Colonic mucosa (tissue), 4 donors: ENCODE results near the gene CCL19. TPM values are rescaled to one million over a fixed set of nuclear protein-coding genes. Genes with fewer than 3 reads are reported as not detected.

ENCODE experiments used
- DNase-seq: peaks from one replicate; pipeline ENCODE4 v3.0.0-alpha.2; 2020
- H3K27ac ChIP-seq: fragments of 200-600 bp; one replicate; pipeline ENCODE4 v1.8.0; 2021
- H3K27me3 ChIP-seq: fragments of 200-600 bp; one replicate; pipeline ENCODE4 v1.8.0; 2021
- H3K36me3 ChIP-seq: fragments of 200-600 bp; one replicate; pipeline ENCODE4 v1.8.0; 2021
- H3K4me1 ChIP-seq: fragments of 200-600 bp; one replicate; pipeline ENCODE4 v1.8.0; 2021; ENCODE audit warnings: mild to moderate bottlenecking
- H3K4me3 ChIP-seq: fragments of 200-600 bp; one replicate; pipeline ENCODE4 v1.8.0; 2021
- H3K9ac ChIP-seq, 2 donors: one replicate each; pipeline ENCODE4 v1.7.0; 2013; ENCODE audit warnings: control low read depth in 2 of 2, low read depth in 2 of 2, low read length in 2 of 2
- H3K9me3 ChIP-seq: fragments of 200-600 bp; one replicate; pipeline ENCODE4 v1.8.0; 2021
- intact Hi-C: fragments of 100-400 bp; cut with DNase I; formaldehyde crosslinking; loops from one replicate; pipeline ENCODE4 v1.14.1; 2022
- total RNA-seq, 2 donors: library from RNA; stranded (reverse); fragmentation: NEBNext Ultra II Directional in 1 of 2; extraction: Animal tissue kit (Norgen Biotek cat#: 25700) in 1 of 2; gene quantifications; one replicate each; pipeline ENCODE4 v1.2.1, GENCODE V29; 2021
- TF ChIP-seq, protein P1 (sequence below): fragments of 200-600 bp; IDR thresholded peaks from one replicate; pipeline ENCODE4 v1.8.0; 2022; ENCODE audit warnings: antibody characterized with exemption, mild to moderate bottlenecking
- donor health status: healthy.
- donor health status: DM: no; HTN: no; CAD: no.
- donor health status: DM: no; HTN: no; CAD: no.

Gene CCL19
- total RNA-seq, 2 donors from 2014 or later = 2.2 to 5.0 TPM

DNA sequence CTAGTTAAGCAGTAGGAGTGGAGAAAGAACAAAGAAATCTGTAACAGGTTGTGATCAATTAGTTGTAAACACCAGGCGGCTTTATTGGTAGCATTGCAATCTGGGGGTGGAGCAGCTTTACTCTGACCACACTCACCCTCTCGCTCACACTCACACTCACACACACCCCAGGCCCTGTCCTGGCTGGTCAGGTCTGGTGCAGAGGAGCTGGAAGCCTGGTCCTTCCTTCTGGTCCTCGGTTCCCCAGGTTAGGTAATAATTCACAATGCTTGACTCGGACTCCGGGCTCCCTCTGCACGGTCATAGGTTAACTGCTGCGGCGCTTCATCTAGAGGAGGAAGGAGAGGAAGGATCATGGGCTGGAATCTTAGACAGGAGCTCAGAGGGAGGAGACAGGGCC, 1.6 kb downstream of the CCL19 start:
- no peak overlapping the region for H3K27ac ChIP-seq
- no peak for DNase-seq
- intact Hi-C loops = no loop called here
- H3K4me3 ChIP-seq = no peak overlapping the region
- no peaks in the 10 kb centered on the region for H3K36me3 ChIP-seq
- TF ChIP-seq, protein P1, sequence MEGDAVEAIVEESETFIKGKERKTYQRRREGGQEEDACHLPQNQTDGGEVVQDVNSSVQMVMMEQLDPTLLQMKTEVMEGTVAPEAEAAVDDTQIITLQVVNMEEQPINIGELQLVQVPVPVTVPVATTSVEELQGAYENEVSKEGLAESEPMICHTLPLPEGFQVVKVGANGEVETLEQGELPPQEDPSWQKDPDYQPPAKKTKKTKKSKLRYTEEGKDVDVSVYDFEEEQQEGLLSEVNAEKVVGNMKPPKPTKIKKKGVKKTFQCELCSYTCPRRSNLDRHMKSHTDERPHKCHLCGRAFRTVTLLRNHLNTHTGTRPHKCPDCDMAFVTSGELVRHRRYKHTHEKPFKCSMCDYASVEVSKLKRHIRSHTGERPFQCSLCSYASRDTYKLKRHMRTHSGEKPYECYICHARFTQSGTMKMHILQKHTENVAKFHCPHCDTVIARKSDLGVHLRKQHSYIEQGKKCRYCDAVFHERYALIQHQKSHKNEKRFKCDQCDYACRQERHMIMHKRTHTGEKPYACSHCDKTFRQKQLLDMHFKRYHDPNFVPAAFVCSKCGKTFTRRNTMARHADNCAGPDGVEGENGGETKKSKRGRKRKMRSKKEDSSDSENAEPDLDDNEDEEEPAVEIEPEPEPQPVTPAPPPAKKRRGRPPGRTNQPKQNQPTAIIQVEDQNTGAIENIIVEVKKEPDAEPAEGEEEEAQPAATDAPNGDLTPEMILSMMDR = no peak
- H3K27me3 ChIP-seq = no peaks in the 10 kb centered on the region
- H3K4me1 ChIP-seq = no peaks in the 10 kb centered on the region
- no peak overlapping the region for H3K9ac ChIP-seq
- H3K9me3 ChIP-seq = no peaks in the 10 kb centered on the region

DNA sequence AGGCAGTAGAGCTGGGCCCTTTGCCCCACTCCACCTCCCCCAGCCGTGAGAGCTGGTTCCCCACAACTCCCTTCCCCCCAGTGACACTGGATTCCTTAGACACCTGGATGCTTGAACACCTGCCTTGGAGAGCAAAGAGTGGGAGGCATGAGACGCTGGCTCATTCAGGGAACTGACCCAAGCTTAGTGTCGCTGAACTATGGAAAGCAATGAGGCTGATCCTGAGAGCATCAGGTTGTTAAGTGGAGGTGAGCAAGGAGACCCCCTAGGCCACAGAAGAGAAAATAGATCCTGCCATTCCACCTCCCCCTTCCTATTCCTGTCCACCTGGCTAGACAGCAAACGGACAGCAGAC, 2.0 kb downstream of the CCL19 start:
- H3K4me3 ChIP-seq = no peak overlapping the region
- no peaks in the 10 kb centered on the region for H3K36me3 ChIP-seq
- intact Hi-C loops = no loop called here
- no peak overlapping the region for H3K9ac ChIP-seq
- DNase-seq = no peak
- no peaks in the 10 kb centered on the region for H3K4me1 ChIP-seq
- TF ChIP-seq, protein P1 = no peak
- no peak overlapping the region for H3K27ac ChIP-seq
- H3K9me3 ChIP-seq = no peaks in the 10 kb centered on the region
- H3K27me3 ChIP-seq = no peaks in the 10 kb centered on the region

DNA sequence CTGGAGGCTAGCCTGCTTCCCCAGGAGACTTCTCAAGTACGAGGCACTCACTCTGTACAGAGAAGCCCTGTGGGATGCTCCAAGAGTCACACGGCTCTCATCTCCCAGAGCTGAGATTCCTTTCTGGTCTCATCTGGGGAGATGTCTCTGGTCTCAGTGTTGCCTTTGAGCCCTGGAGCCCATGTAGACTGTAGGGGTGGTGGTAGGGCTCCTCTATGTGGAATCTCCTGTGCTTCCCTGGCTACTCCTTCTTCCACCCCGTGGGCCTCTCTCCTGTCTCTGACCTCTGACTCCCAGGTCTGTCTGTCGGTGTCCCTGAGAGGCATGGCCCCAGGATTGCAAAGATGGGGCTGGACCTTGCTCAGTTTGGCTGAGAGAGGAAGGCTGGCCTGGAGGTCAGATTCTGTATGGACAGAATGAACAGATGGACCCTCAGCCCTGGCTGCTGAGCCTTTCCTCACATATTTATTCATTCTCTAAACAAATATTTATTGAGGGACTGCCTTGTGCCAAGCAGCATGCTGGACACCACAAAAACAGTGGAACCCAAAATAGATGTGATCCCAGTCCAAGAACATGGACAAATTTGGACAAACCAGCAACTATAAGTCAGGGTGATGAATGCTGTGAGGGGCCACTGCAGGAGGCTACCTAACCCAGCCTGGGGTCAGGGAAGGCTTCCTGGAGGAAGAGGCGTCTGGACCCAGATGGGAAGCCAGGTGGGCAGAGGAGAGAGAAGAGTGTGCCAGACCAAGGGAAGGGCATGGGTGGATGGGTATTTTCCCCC, 2.6 kb downstream of the CCL19 start:
- intact Hi-C loops = no loop called here
- TF ChIP-seq, protein P1 = no peak

DNA sequence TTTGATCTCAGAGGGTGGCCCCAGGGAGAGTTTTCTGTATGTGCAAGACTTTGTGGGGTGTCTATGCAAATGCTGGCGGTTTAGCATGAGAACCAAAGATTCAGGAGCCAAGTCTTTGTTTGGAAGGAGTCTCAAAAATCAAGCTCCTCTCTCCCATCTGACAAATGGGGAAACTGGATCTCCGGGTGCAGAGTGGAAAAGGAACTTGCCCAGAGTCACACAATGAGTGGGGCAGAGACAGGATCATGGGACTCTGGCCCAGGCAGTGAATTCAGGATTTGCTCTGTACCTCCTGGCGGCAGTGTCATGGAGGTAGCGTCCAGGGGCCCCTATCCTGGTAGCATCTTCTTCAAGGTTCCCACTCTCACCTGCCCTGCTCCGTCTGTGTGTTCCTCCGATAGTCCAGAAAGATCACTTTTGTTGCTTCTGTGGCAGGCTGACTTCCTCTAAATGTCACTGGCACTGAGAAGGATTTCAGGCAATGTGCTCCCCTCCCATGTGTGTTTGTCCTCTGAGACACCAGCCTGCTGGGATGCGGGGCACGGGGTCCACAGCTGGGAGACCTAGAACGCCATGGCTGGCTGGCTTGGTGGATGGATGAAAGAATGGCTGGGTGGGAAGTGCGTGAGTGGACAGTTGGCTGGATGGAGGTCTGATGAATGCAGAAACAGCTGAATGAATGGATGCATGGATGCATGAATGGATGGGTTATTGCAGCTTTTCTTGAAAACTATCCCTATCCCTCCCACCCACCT, 3.6 kb downstream of the CCL19 start:
- Histone ChIP-seq H3K27me3 (no peaks in the 10 kb centered on the region), H3K9me3 (no peaks in the 10 kb centered on the region), H3K9ac (no peak overlapping the region), H3K4me3 (no peak overlapping the region), H3K4me1 (no peaks in the 10 kb centered on the region), H3K27ac (no peak overlapping the region), H3K36me3 (no peaks in the 10 kb centered on the region)
- no peak for DNase-seq
- TF ChIP-seq, protein P1 = no peak
- intact Hi-C loops = no loop called here

More for the DNA sequence above, 2.6 kb downstream of the CCL19 start:
- H3K4me1 ChIP-seq = no peaks in the 10 kb centered on the region
- no peak overlapping the region for H3K9ac ChIP-seq
- DNase-seq = no peak
- no peak overlapping the region for H3K27ac ChIP-seq
- H3K4me3 ChIP-seq = no peak overlapping the region
- H3K27me3 ChIP-seq = no peaks in the 10 kb centered on the region
- H3K36me3 ChIP-seq = no peaks in the 10 kb centered on the region
- H3K9me3 ChIP-seq = no peaks in the 10 kb centered on the region

DNA sequence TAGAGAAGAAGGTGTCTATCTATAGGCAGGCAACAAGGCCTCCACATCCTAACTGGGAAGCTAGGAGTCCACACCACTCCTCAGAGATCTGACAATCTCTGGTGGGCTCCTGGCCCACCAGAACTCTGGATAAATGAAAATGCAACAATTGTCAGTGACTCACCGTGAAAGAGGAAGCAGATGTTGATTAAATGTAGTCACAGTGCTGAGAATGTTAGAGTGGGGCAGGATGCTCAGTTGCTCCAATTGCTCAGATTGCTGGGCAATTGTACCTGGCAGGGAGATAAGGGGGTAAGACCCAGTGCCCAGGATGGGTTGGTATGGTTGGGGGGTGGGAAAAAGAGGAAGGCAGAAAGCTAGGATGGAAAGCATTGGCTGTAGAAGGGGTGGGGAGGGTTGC, 4.3 kb downstream of the CCL19 start:
- H3K27me3 ChIP-seq = no peaks in the 10 kb centered on the region
- H3K27ac ChIP-seq = no peak overlapping the region
- no peak overlapping the region for H3K4me3 ChIP-seq
- H3K9me3 ChIP-seq = no peaks in the 10 kb centered on the region
- H3K4me1 ChIP-seq = no peaks in the 10 kb centered on the region
- no peaks in the 10 kb centered on the region for H3K36me3 ChIP-seq
- intact Hi-C loops = no loop called here
- DNase-seq = no peak
- no peak overlapping the region for H3K9ac ChIP-seq
- TF ChIP-seq, protein P1 = no peak
